ENCODE data around the gene TTPAL.
A peak's percentile ranks its signal among the peaks of the same experiment; 100 is the strongest.

Gene TTPAL, protein sequence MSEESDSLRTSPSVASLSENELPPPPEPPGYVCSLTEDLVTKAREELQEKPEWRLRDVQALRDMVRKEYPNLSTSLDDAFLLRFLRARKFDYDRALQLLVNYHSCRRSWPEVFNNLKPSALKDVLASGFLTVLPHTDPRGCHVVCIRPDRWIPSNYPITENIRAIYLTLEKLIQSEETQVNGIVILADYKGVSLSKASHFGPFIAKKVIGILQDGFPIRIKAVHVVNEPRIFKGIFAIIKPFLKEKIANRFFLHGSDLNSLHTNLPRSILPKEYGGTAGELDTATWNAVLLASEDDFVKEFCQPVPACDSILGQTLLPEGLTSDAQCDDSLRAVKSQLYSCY

DNA sequence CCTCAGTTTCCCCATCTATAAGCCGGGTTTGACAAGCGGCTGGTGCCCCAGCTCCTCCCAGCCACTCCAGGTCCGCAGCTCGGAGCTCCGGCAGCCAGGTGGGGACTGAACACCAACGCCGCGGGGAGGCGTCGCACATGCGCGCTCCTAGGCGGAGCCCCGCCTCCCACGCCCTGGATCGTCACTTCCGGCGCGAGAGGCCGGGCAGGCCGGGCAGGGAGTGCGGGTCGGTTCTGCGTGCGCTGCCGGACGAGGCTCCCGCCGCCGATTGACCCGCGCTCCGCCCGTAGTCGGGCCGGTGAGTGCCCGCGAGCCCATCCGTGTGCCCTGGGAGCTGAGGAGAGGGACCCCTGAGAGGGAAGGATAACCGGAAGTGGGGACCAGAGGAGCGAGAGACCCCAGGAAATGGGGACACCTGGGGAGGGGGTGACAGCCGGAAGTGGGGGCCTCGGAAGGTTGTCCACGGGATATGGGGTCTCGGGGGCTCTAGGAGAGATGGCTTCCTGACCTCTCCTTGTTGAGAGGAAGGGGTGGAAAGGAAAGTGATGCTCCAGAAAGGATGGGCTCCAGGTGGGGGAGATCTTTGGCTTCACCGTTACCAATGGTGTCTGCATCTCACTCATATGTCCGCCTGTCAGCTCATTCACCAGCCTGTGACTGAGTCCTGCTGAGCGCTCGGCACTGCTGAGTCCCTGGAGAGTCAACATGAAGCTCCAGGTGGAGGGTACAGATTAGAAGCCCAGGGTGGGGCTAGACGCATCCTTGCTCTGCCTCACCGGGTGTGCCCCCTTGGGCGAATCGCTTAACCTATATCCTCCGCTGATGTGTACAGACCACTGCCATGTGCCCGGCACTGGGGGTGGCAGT, at the start of gene TTPAL:
TSS of gene TTPAL (plus strand) at position 181 of the 867 bp plus-strand sequence. CDS start 4,126 bp downstream, outside the sequence.
- peak within 1 kb of the TSS; percentile 70 for H3K4me3 ChIP-seq (ENCODE audit: insufficient read depth, low read length, poor library complexity, severe bottlenecking)
- H3K4me2 ChIP-seq (ENCODE audit: low read depth, low read length, poor library complexity, severe bottlenecking) = peak within 1 kb of the TSS; percentile 72
- peaks cover 18% of the 10 kb centered on the region for H3K79me2 ChIP-seq (ENCODE audit: insufficient read depth, low read length)
- peak within 1 kb of the TSS; percentile 56 for H3K27ac ChIP-seq (ENCODE audit: low read depth, low read length)
- H3K9me2 ChIP-seq (replicated peaks; ENCODE audit: insufficient read depth, low read length) = no peaks in the 10 kb centered on the region
- H2AFZ ChIP-seq (ENCODE audit: low read depth, low read length, severe bottlenecking) = peak within 1 kb of the TSS; percentile 69
- no peaks in the 10 kb centered on the region for H3F3A ChIP-seq (ENCODE audit: insufficient read depth)
- TF ChIP-seq EZH2phosphoT487 (conservative IDR thresholded peaks at IDR 0.05; ENCODE audit: low read length) = no peak
- no peaks in the 10 kb centered on the region for H3K9me3 ChIP-seq (ENCODE audit: insufficient read depth, low read length)
- no peaks in the 10 kb centered on the region for H4K20me1 ChIP-seq (ENCODE audit: low read depth, low read length)
- peak within 1 kb of the TSS; percentile 81 for H3K9ac ChIP-seq (ENCODE audit: low read length)
- no peaks in the 10 kb centered on the region for H3K36me3 ChIP-seq (ENCODE audit: low read length)
- no peaks in the 10 kb centered on the region for H3K27me3 ChIP-seq (ENCODE audit: low read length)

DNA sequence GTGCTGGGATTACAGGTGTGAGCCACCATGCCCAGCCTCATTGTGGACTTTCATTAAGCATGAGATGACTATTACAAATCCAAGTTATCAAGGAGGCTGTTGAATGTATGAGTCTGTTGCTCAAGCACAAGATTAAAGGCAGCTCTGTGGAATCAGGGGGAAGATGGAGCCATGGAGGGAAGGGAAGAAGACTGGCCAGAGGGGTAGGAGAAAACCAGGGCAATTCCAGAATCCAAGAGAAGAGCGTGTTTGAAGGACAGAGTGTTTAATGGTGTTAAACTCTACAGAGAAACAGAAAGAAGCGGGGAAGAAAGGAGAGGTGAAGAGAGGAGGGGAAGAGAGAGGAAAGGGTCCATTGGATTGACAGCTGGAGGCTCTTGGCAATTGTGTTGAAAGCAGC, 49.8 kb upstream of the TTPAL start:
- H3K27ac ChIP-seq (ENCODE audit: low read depth, low read length) = no peak overlapping the region

DNA sequence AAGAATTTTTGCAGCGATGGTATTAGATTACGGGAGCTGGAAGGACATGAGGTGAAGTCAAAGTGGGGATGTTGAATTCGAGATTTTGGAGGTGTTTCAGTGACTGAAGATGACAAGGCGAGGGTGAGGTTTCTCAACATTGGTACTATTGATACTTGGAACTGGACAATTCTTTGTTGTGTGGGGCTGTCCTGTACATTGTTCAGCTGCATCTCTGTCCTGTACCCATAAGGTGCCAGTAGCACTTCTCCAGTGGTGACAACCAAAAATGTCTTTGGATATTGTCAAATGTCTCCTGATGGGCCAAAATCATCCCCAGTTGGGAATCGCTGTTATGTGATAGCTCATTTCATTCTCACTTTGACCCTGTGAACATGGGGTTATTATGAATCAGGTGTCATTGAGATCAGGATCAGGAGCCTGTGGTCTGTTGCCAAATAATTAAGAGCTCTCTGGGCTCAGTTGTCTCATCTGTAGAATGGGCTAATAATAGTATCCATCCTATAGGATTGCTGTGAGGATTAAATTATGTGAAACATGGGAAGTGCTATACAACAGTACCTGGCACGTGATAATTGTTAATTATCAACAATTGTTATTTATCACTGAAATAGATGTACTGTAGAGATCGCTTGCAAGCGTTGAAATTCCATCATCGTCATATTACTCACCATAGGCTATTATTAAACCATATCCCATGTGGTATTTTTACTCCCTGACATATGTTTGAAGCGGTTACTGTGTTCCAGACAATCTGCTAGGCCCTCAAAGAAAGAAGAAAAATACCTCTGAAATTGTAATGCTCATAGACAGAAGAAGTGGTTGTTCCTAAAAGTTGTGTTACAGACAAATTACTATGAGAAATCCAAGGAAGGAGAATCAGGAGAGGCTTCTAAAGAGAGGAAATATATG, 48.5 kb upstream of the TTPAL start:
- H3K4me2 ChIP-seq (ENCODE audit: low read depth, low read length, poor library complexity, severe bottlenecking) = no peak overlapping the region
- H3F3A ChIP-seq (ENCODE audit: insufficient read depth) = no peaks in the 10 kb centered on the region
- no peak overlapping the region for H2AFZ ChIP-seq (ENCODE audit: low read depth, low read length, severe bottlenecking)
- no peaks in the 10 kb centered on the region for H3K79me2 ChIP-seq (ENCODE audit: insufficient read depth, low read length)
- no peaks in the 10 kb centered on the region for H3K27me3 ChIP-seq (ENCODE audit: low read length)
- no peak for TF ChIP-seq EZH2phosphoT487 (conservative IDR thresholded peaks at IDR 0.05; ENCODE audit: low read length)
- TF ChIP-seq, protein P1, sequence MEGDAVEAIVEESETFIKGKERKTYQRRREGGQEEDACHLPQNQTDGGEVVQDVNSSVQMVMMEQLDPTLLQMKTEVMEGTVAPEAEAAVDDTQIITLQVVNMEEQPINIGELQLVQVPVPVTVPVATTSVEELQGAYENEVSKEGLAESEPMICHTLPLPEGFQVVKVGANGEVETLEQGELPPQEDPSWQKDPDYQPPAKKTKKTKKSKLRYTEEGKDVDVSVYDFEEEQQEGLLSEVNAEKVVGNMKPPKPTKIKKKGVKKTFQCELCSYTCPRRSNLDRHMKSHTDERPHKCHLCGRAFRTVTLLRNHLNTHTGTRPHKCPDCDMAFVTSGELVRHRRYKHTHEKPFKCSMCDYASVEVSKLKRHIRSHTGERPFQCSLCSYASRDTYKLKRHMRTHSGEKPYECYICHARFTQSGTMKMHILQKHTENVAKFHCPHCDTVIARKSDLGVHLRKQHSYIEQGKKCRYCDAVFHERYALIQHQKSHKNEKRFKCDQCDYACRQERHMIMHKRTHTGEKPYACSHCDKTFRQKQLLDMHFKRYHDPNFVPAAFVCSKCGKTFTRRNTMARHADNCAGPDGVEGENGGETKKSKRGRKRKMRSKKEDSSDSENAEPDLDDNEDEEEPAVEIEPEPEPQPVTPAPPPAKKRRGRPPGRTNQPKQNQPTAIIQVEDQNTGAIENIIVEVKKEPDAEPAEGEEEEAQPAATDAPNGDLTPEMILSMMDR (IDR thresholded peaks at IDR 0.05; ENCODE audit: insufficient read depth, low read length, poor library complexity, severe bottlenecking) = no peak
- no peaks in the 10 kb centered on the region for H3K9me2 ChIP-seq (replicated peaks; ENCODE audit: insufficient read depth, low read length)
- no peak overlapping the region for H3K27ac ChIP-seq (ENCODE audit: low read depth, low read length)
- H4K20me1 ChIP-seq (ENCODE audit: low read depth, low read length) = no peaks in the 10 kb centered on the region
- H3K9me3 ChIP-seq (ENCODE audit: insufficient read depth, low read length) = no peaks in the 10 kb centered on the region
- H3K36me3 ChIP-seq (ENCODE audit: low read length) = no peaks in the 10 kb centered on the region
- H3K9ac ChIP-seq (ENCODE audit: low read length) = no peak overlapping the region
- no peak overlapping the region for H3K4me3 ChIP-seq (ENCODE audit: insufficient read depth, low read length, poor library complexity, severe bottlenecking)

More for the DNA sequence above, 49.8 kb upstream of the TTPAL start:
- H3K9me2 ChIP-seq (replicated peaks; ENCODE audit: insufficient read depth, low read length) = no peaks in the 10 kb centered on the region
- H3K79me2 ChIP-seq (ENCODE audit: insufficient read depth, low read length) = no peaks in the 10 kb centered on the region
- H3K9me3 ChIP-seq (ENCODE audit: insufficient read depth, low read length) = no peaks in the 10 kb centered on the region
- no peak overlapping the region for H2AFZ ChIP-seq (ENCODE audit: low read depth, low read length, severe bottlenecking)
- no peaks in the 10 kb centered on the region for H3F3A ChIP-seq (ENCODE audit: insufficient read depth)
- H3K4me3 ChIP-seq (ENCODE audit: insufficient read depth, low read length, poor library complexity, severe bottlenecking) = no peak overlapping the region
- H3K27me3 ChIP-seq (ENCODE audit: low read length) = no peaks in the 10 kb centered on the region
- no peak overlapping the region for H3K9ac ChIP-seq (ENCODE audit: low read length)
- no peaks in the 10 kb centered on the region for H4K20me1 ChIP-seq (ENCODE audit: low read depth, low read length)
- H3K36me3 ChIP-seq (ENCODE audit: low read length) = no peaks in the 10 kb centered on the region
- TF ChIP-seq, protein P1 (IDR thresholded peaks at IDR 0.05; ENCODE audit: insufficient read depth, low read length, poor library complexity, severe bottlenecking) = no peak
- TF ChIP-seq EZH2phosphoT487 (conservative IDR thresholded peaks at IDR 0.05; ENCODE audit: low read length) = no peak
- no peak overlapping the region for H3K4me2 ChIP-seq (ENCODE audit: low read depth, low read length, poor library complexity, severe bottlenecking)

Measured in SU-DHL-6 (cell line).